ENCODE results near the gene HYDIN.

HYDIN gene

GRCh38 chr16:70766176-70766575 lies 464.3 kb downstream of the HYDIN start:
- no peaks in the 10 kb centered on the region for H3K36me3 ChIP-seq (ENCODE audit: control insufficient read depth, insufficient read depth, low read length)
- no peak overlapping the region for H3K9ac ChIP-seq
- TF ChIP-seq CTCF (IDR thresholded peaks at IDR 0.05) = no peak

GRCh38 chr16:70765491-70765890 lies 465.0 kb downstream of the HYDIN start:
- no peak overlapping the region for H3K27ac ChIP-seq

More at GRCh38 chr16:70766176-70766575, 464.3 kb downstream of the HYDIN start:
- no peak overlapping the region for H3K27ac ChIP-seq
- no peaks in the 10 kb centered on the region for H3K27me3 ChIP-seq (ENCODE audit: control insufficient read depth, insufficient read depth, low read length)
- H2AFZ ChIP-seq = no peak overlapping the region
- peaks cover 8% of the 10 kb centered on the region for H3K79me2 ChIP-seq
- no peak overlapping the region for H3K4me3 ChIP-seq (ENCODE audit: low read depth, low read length)
- no peaks in the 10 kb centered on the region for H3K4me1 ChIP-seq
- no peak overlapping the region for H3K4me2 ChIP-seq (ENCODE audit: low read length)
- no peaks in the 10 kb centered on the region for H3K9me3 ChIP-seq (ENCODE audit: control insufficient read depth, low read length)

GRCh38 chr16:70764632-70765031 lies 465.9 kb downstream of the HYDIN start:
- Histone ChIP-seq H3K79me2 (no peaks in the 10 kb centered on the region), H3K4me1 (no peaks in the 10 kb centered on the region), H3K9ac (no peak overlapping the region), H3K36me3 (ENCODE audit: control insufficient read depth, insufficient read depth, low read length) (no peaks in the 10 kb centered on the region), H3K4me3 (ENCODE audit: low read depth, low read length) (no peak overlapping the region), H3K9me3 (ENCODE audit: control insufficient read depth, low read length) (no peaks in the 10 kb centered on the region), H2AFZ (no peak overlapping the region), H3K27me3 (ENCODE audit: control insufficient read depth, insufficient read depth, low read length) (no peaks in the 10 kb centered on the region), H3K27ac (no peak overlapping the region), H3K4me2 (ENCODE audit: low read length) (no peak overlapping the region)
- no peak for TF ChIP-seq CTCF (IDR thresholded peaks at IDR 0.05)

More at GRCh38 chr16:70765491-70765890, 465.0 kb downstream of the HYDIN start:
- no peaks in the 10 kb centered on the region for H3K27me3 ChIP-seq (ENCODE audit: control insufficient read depth, insufficient read depth, low read length)
- H3K4me1 ChIP-seq = no peaks in the 10 kb centered on the region
- no peak overlapping the region for H3K4me2 ChIP-seq (ENCODE audit: low read length)
- no peak overlapping the region for H2AFZ ChIP-seq
- H3K79me2 ChIP-seq = peaks cover 3% of the 10 kb centered on the region
- H3K9me3 ChIP-seq (ENCODE audit: control insufficient read depth, low read length) = no peaks in the 10 kb centered on the region
- TF ChIP-seq CTCF (IDR thresholded peaks at IDR 0.05) = no peak
- H3K9ac ChIP-seq = no peak overlapping the region
- no peak overlapping the region for H3K4me3 ChIP-seq (ENCODE audit: low read depth, low read length)
- no peaks in the 10 kb centered on the region for H3K36me3 ChIP-seq (ENCODE audit: control insufficient read depth, insufficient read depth, low read length)

- no peaks in the 10 kb centered on the region for H3K36me3 ChIP-seq (ENCODE audit: control insufficient read depth, insufficient read depth, low read length)
- no peak overlapping the region for H3K9ac ChIP-seq
- no peaks in the 10 kb centered on the region for H3K4me1 ChIP-seq
These were observed 470.3 kb downstream of the HYDIN start for GRCh38 chr16:70760221-70760620.

More at GRCh38 chr16:70760221-70760620, 470.3 kb downstream of the HYDIN start:
- H3K79me2 ChIP-seq = peaks cover 8% of the 10 kb centered on the region
- no peaks in the 10 kb centered on the region for H3K27me3 ChIP-seq (ENCODE audit: control insufficient read depth, insufficient read depth, low read length)
- H3K9me3 ChIP-seq (ENCODE audit: control insufficient read depth, low read length) = no peaks in the 10 kb centered on the region
- H3K4me3 ChIP-seq (ENCODE audit: low read depth, low read length) = no peak overlapping the region
- no peak overlapping the region for H3K4me2 ChIP-seq (ENCODE audit: low read length)
- no peak for TF ChIP-seq CTCF (IDR thresholded peaks at IDR 0.05)
- no peak overlapping the region for H2AFZ ChIP-seq
- H3K27ac ChIP-seq = no peak overlapping the region

All from parathyroid adenoma (tissue), 2 donors.